Uterus (tissue), 4 donors: ENCODE results near the gene RNF114. TPM values are rescaled to one million over a fixed set of nuclear protein-coding genes. Genes with fewer than 3 reads are reported as not detected.

ENCODE experiments used
- DNase-seq, 2 donors: peaks; one replicate each; pipeline ENCODE4 v3.0.0-alpha.2; 2019 to 2020
- H3K27ac ChIP-seq, 2 donors: fragments of 200-600 bp; sonication (generic); 1 replicate in 1 of 2; 2 replicates in 1 of 2; pipeline ENCODE4 v1.5.1; 2016 to 2018
- H3K27me3 ChIP-seq, 2 donors: fragments of 200-600 bp; sonication (generic); one replicate each; pipeline ENCODE4 v1.5.1; 2018 to 2019; ENCODE audit warnings: control low read depth in 1 of 2
- H3K36me3 ChIP-seq, 2 donors: fragments of 200-600 bp; sonication (generic); one replicate each; pipeline ENCODE4 v1.5.1; 2019; ENCODE audit warnings: control low read depth in 1 of 2
- H3K4me1 ChIP-seq, 2 donors: fragments of 200-600 bp; sonication (generic); one replicate each; pipeline ENCODE4 v1.5.1; 2018 to 2019; ENCODE audit warnings: control low read depth in 1 of 2
- H3K4me3 ChIP-seq, 2 donors: fragments of 200-600 bp; sonication (generic); 1 replicate in 1 of 2; 2 replicates in 1 of 2; pipeline ENCODE4 v1.5.1; 2018 to 2019; ENCODE audit warnings: mild to moderate bottlenecking in 1 of 2
- H3K9me3 ChIP-seq, 2 donors: fragments of 200-600 bp; sonication (generic); one replicate each; pipeline ENCODE4 v1.5.1; 2019; ENCODE audit warnings: control low read depth in 1 of 2
- CTCF ChIP-seq, 4 experiments: fragments of 200-600 bp in 2 of 4; fragments of 450-650 bp in 2 of 4; sonication (generic) in 2 of 4; IDR thresholded peaks; one replicate each; pipeline ENCODE4 v1.5.1; 2016 to 2019; ENCODE audit warnings: antibody characterized with exemption in 4 of 4, mild to moderate bottlenecking in 2 of 4, moderate library complexity in 1 of 4
- POLR2A ChIP-seq, 2 donors: fragments of 450-650 bp; IDR thresholded peaks; one replicate each; pipeline ENCODE4 v1.6.1; 2016; ENCODE audit warnings: antibody characterized with exemption in 2 of 2, mild to moderate bottlenecking in 1 of 2, moderate library complexity in 1 of 2
- intact Hi-C: fragments of 100-400 bp; cut with DNase I; formaldehyde crosslinking; loops from one replicate; pipeline ENCODE4 v1.15.1; 2023; ENCODE audit warnings: low total_unique reads
- total RNA-seq, 4 donors: library from RNA; depleted of rRNA in 3 of 4; stranded (reverse); fragments of >200 nt in 3 of 4; gene quantifications; one replicate each; pipeline versions ENCODE4 v1.1.0 to v1.2.4, GENCODE V29; 2014 to 2023
- donor health status: DM: yes; HTN: yes; CAD: no.

RNF114 gene
- total RNA-seq, 4 donors from 2014 or later: 37.6 to 118 (median 88.0) TPM

GRCh38 chr20:49915118-49915379, 21.1 kb upstream of the RNF114 start:
- intact Hi-C loops: no loop called here
- H3K4me1 ChIP-seq: peaks cover 3 to 10% of the 10 kb centered on the region in 2 donors

GRCh38 chr20:49915380-49916145, 20.6 kb upstream of the RNF114 start, which contains the start of gene SPATA2:
Gene SPATA2 (minus strand): TSS chr20:49915529. CDS start chr20:49908490, 7,039 bp downstream.
- no peaks in the 10 kb centered on the region for H3K36me3 ChIP-seq
- no peaks in the 10 kb centered on the region for H3K27me3 ChIP-seq
- H3K27ac ChIP-seq: peak within 1 kb of the TSS; percentile 98 to 100
- peak within 1 kb of the TSS; percentile 79 to 85 for H3K4me3 ChIP-seq
- H3K9me3 ChIP-seq: no peaks in the 10 kb centered on the region
- peak in 1 of 2 donors; percentile 70 for TF ChIP-seq POLR2A (IDR thresholded peaks at IDR 0.05)
- TF ChIP-seq CTCF (IDR thresholded peaks at IDR 0.05): no peak
- intact Hi-C loops: no loop called here
- H3K4me1 ChIP-seq: peaks cover 3 to 10% of the 10 kb centered on the region in 2 donors
- DNase-seq: peak; percentile 93 to 97

More at GRCh38 chr20:49915118-49915379, 21.1 kb upstream of the RNF114 start:
- Histone ChIP-seq H3K27ac (peak overlapping the region; percentile 98 to 100), H3K36me3 (no peaks in the 10 kb centered on the region), H3K4me3 (peak overlapping the region; percentile 79 to 85), H3K9me3 (no peaks in the 10 kb centered on the region), H3K27me3 (no peaks in the 10 kb centered on the region)
- no peak for DNase-seq
- TF ChIP-seq CTCF (IDR thresholded peaks at IDR 0.05): no peak
- no peak for TF ChIP-seq POLR2A (IDR thresholded peaks at IDR 0.05)

GRCh38 chr20:49916146-49917002, 19.8 kb upstream of the RNF114 start:
- Histone ChIP-seq H3K36me3 (no peaks in the 10 kb centered on the region), H3K4me1 (peaks cover 3 to 10% of the 10 kb centered on the region in 2 donors), H3K27me3 (no peaks in the 10 kb centered on the region), H3K9me3 (no peaks in the 10 kb centered on the region), H3K4me3 (peak overlapping the region; percentile 79 to 85), H3K27ac (peak overlapping the region; percentile 98 to 100)
- TF ChIP-seq POLR2A (IDR thresholded peaks at IDR 0.05): no peak
- no peak for DNase-seq
- intact Hi-C loops: no loop called here

GRCh38 chr20:49918446-49918845, 17.8 kb upstream of the RNF114 start:
- Histone ChIP-seq H3K4me1 (peaks cover 3 to 9% of the 10 kb centered on the region in 2 donors), H3K9me3 (no peaks in the 10 kb centered on the region), H3K27me3 (no peaks in the 10 kb centered on the region), H3K36me3 (no peaks in the 10 kb centered on the region), H3K27ac (no peak overlapping the region), H3K4me3 (no peak overlapping the region)
- intact Hi-C loops: no loop called here
- no peak for DNase-seq
- TF ChIP-seq POLR2A (IDR thresholded peaks at IDR 0.05) (no peak), CTCF (IDR thresholded peaks at IDR 0.05) (no peak)

GRCh38 chr20:49919009-49919408, 17.2 kb upstream of the RNF114 start:
- no peaks in the 10 kb centered on the region for H3K9me3 ChIP-seq

More at GRCh38 chr20:49919009-49919408, 17.2 kb upstream of the RNF114 start:
- no peak for DNase-seq
- Histone ChIP-seq H3K4me3 (no peak overlapping the region), H3K27me3 (no peaks in the 10 kb centered on the region), H3K36me3 (no peaks in the 10 kb centered on the region), H3K4me1 (peaks cover 1 to 3% of the 10 kb centered on the region in 2 donors), H3K27ac (no peak overlapping the region)
- TF ChIP-seq POLR2A (IDR thresholded peaks at IDR 0.05) (no peak), CTCF (IDR thresholded peaks at IDR 0.05) (no peak)
- intact Hi-C loops: no loop called here
